Lower leg skin (tissue), 4 donors: ENCODE data around the gene ECM2. TPM values are rescaled to one million over a fixed set of nuclear protein-coding genes. Genes with fewer than 3 reads are reported as not detected.
A peak's percentile ranks its signal among the peaks of the same experiment; 100 is the strongest.

ENCODE experiments used
- DNase-seq, 2 donors: peaks; one replicate each; pipeline ENCODE4 v3.0.0-alpha.2; 2019; ENCODE audit warnings: low spot score in 2 of 2
- H3K4me3 ChIP-seq: fragments of 200-600 bp; sonication (generic); 2 replicates; pipeline ENCODE4 v1.5.1; 2017; ENCODE audit warnings: mild to moderate bottlenecking, low read depth; ENCODE audit not compliant: poor library complexity, severe bottlenecking
- CTCF ChIP-seq, 3 donors: fragments of 450-650 bp; IDR thresholded peaks; one replicate each; pipeline ENCODE4 v1.5.1; 2016; ENCODE audit warnings: antibody characterized with exemption in 3 of 3, mild to moderate bottlenecking in 3 of 3, moderate library complexity in 2 of 3
- POLR2A ChIP-seq, 2 donors: fragments of 450-650 bp; IDR thresholded peaks; one replicate each; pipeline ENCODE4 v1.6.1; 2016 to 2017; ENCODE audit warnings: antibody characterized with exemption in 2 of 2, mild to moderate bottlenecking in 1 of 2, moderate library complexity in 1 of 2
- WGBS, 2 donors: methylation state at CpG; one replicate each; pipeline ENCODE4 v1.1.5; 2018; 5-methylcytosine and 5-hydroxymethylcytosine counted together
- intact Hi-C: fragments of 100-400 bp; cut with DNase I; formaldehyde crosslinking; loops from one replicate; pipeline ENCODE4 v1.15.0; 2023; ENCODE audit warnings: low total_unique reads
- total RNA-seq, 4 donors: library from RNA; depleted of rRNA; stranded (reverse); fragments of >200 nt; gene quantifications; one replicate each; pipeline ENCODE4 v1.1.0, GENCODE V29; 2016

Gene ECM2
- total RNA-seq, 4 donors from 2014 or later, result 2.4 to 10.1 (median 3.8) TPM

GRCh38 chr9:92504881-92505280, 30.9 kb downstream of the ECM2 start:
- H3K4me3 ChIP-seq, result no peak overlapping the region
- DNase-seq, result no peak
- intact Hi-C loops, result no loop called here
- 97 to 100% methylated on average over 2 of the region's 2 CpGs for whole genome bisulfite sequencing, 2 donors
- TF ChIP-seq CTCF (IDR thresholded peaks at IDR 0.05) (no peak), POLR2A (IDR thresholded peaks at IDR 0.05) (no peak)

- TF ChIP-seq POLR2A (IDR thresholded peaks at IDR 0.05) (no peak), CTCF (IDR thresholded peaks at IDR 0.05) (no peak)
Observed at GRCh38 chr9:92503156-92503555, 32.6 kb downstream of the ECM2 start.

GRCh38 chr9:92501671-92502393, 34.0 kb downstream of the ECM2 start:
- no peak overlapping the region for H3K4me3 ChIP-seq
- TF ChIP-seq POLR2A (IDR thresholded peaks at IDR 0.05), result no peak
- no peak for TF ChIP-seq CTCF (IDR thresholded peaks at IDR 0.05)
- intact Hi-C loops, result no loop called here
- DNase-seq, result peak in 1 of 2 donors; percentile 61
- 60 to 62% methylated on average over 5 of the region's 5 CpGs for WGBS, 2 donors

More at GRCh38 chr9:92503156-92503555, 32.6 kb downstream of the ECM2 start:
- intact Hi-C loops, result no loop called here
- no peak for DNase-seq
- 75 to 90% methylated on average over 2 of the region's 2 CpGs for WGBS, 2 donors
- H3K4me3 ChIP-seq, result no peak overlapping the region

GRCh38 chr9:92500725-92501124, 35.1 kb downstream of the ECM2 start:
- H3K4me3 ChIP-seq, result no peak overlapping the region
- DNase-seq, result no peak
- TF ChIP-seq POLR2A (IDR thresholded peaks at IDR 0.05) (no peak), CTCF (IDR thresholded peaks at IDR 0.05) (no peak)
- intact Hi-C loops, result no loop called here
- WGBS, 2 donors, result 67 to 83% methylated on average over 5 of the region's 5 CpGs

GRCh38 chr9:92499701-92500100, 36.1 kb downstream of the ECM2 start:
- no peak overlapping the region for H3K4me3 ChIP-seq
- TF ChIP-seq POLR2A (IDR thresholded peaks at IDR 0.05), result no peak
- intact Hi-C loops, result no loop called here
- WGBS, 2 donors, result 72 to 85% methylated on average over 2 of the region's 2 CpGs
- no peak for DNase-seq

- DNase-seq, result no peak
- 61 to 63% methylated on average over 5 of the region's 5 CpGs for WGBS, 2 donors
- no peak for TF ChIP-seq POLR2A (IDR thresholded peaks at IDR 0.05)
- no peak for TF ChIP-seq CTCF (IDR thresholded peaks at IDR 0.05)
- intact Hi-C loops, result no loop called here
- no peak overlapping the region for H3K4me3 ChIP-seq
Observed at GRCh38 chr9:92496396-92497176, 39.2 kb downstream of the ECM2 start.
